ENCODE results near the gene G6PD.
A peak's percentile ranks its signal among the peaks of the same experiment; 100 is the strongest.
"Not testable (repeated sequence)": the region's sequence is repeated elsewhere in the genome, so short reads cannot be mapped to it uniquely, and the experiment has no call there.

G6PD gene

DNA sequence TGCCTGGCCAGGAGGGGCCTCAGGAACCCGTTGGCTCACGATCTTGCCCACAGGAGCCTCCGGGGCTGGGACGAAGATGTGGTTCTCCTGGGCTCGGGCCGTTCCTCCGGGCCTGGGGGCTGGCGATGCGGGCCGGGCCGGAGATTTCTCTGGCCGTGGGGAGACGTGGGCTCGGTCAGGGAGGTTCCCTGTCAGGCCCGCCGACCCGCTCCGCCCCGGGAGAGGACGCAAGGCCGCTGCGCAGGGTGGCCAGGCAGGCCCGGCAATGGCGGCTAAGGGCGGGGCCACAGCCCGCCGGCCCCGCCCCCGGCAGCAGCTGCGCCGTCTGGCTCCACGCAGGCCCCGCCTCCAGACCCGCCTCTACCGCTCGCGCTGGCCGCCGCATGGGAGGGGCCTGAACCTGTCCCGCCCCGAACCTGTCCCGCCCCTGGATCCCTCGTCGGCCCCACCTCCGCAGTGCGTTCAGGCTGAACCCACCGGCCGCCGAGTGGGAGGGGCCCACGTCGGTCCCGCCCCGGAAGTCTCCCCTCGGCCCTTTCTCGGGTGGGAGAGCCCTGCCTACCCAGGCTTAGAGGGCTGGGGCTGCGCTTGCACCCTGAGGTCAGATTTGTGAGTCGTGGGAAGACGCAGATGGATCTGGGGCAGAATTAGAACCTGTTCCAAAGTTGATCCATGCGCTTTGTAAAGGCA lies 30.5 kb downstream of the G6PD start, which contains the start of gene FAM3A:
FAM3A (minus strand) TSS at position 267 of the 690 bp plus-strand sequence. CDS start 460 bp downstream, outside the sequence.
- peak; percentile 95 for FAIRE-seq
- peak; percentile 70 for DNase-seq (ENCODE audit: insufficient read length, low spot score)

DNA sequence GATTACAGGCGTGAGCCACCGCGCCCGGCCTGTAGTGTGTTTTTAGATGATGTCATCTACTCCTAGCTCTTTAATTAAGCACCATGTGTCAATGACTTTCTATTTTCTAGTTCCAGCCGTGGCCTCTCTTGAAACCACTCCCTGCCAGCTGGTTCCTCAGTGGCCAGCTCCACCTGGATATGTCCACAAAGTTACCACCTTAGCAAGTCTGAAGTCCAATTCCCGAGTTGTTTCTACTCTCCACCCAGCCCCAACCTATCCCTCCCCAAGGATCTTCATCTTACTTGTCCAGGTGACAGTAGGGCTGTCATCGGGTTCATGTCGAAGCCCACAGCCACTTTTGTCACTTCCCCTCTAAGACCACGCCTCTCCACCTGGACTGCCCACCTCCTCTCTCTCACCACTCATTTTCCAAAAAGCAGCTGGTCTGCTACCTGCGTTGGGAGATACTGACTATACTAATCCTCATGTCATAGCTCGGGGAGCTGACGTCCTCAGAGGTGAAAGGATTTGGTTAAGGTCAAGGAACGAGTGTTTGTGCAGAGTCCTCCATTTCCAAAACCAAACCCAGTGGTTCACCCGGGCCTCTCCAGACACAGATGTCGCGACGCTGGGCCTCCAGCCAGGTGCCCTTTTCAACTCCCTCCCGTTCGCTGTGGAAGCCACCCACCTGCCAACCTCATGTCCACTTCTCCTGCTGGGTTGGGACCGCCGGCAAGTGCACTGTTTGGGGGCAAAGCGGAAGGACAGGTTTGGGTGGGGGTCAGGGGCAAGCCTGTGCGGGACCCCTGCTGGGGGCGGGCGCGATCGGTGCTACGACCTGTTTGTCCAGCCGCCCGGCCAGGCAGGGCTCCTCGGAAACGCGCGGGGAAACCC lies 31.3 kb downstream of the G6PD start:
- DNase-seq (ENCODE audit: insufficient read length, low spot score) (no peak), FAIRE-seq (peak; percentile 90)

DNA sequence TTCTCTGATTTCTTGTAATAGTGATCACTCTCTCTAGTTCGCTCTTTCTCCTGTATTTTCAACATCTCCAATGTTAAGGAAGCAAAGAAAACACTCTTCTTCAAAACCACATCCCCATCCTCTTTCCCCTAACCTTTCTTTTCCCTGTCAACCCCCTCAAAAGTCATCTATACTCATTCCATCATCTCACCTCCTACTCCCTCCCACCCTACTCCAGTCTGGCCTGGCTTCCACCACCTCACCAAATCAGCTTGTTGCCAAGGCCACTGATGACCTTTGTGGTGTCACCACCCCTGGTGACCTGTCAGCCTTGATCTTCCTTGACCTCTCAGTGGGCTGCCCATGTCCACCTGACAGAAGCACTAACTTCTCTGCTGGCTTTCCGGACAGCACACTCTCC lies 32.9 kb downstream of the G6PD start:
- DNase-seq (ENCODE audit: insufficient read length, low spot score) (no peak), FAIRE-seq (peak; percentile 55)

DNA sequence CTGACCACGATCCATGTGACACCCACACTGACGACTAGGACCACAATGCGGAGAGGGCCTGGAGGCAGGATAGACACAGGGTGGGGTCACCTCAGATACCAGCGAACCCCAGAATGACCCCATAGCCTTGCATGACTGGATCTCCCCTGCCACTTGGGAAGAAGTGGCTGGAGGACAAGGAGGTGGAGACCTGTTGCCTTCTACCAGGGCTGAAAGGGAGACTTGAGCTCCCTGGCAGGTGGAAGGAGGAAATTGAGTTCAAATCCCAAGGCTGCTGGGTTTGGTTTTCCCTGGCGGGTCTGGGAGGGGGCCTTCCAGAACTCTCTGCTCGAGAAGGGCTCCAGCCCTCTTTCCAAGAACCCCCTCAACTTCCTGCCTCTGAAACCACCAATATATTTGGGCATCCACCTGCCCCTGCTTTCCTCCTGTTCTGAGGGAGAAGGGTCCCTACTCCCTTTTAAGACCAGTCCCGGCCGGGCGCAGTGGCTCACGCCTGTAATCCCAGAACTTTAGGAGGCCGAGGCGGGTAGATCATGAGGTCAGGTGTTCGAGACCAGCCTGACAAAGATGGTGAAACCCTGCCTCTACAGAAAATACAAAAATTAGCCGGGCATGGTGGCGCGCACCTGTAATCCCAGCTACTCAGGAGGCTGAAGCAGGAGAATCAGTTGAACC lies 33.6 kb downstream of the G6PD start:
- DNase-seq (ENCODE audit: insufficient read length, low spot score) (no peak), FAIRE-seq (no peak)

DNA sequence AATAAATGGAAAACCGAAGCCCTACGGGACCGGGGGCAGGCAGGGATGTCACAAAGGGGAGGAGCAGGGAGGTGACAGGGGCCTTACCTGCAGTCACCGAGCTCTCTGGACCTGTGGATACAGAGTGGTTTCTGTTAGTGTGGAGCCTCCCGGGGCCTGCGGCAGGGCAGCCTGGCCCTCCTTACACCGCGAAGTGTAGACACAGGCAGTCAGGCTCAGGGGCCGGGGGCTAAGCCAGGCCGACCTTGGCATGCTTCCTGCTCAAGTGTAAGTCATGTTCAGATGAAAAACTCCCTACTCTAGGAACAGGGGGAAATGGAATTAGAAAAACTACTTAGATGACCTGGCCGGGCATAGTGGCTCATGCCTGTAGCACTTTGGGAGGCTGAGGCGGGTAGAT lies 34.9 kb downstream of the G6PD start:
- DNase-seq (ENCODE audit: insufficient read length, low spot score) (no peak), FAIRE-seq (no peak)

DNA sequence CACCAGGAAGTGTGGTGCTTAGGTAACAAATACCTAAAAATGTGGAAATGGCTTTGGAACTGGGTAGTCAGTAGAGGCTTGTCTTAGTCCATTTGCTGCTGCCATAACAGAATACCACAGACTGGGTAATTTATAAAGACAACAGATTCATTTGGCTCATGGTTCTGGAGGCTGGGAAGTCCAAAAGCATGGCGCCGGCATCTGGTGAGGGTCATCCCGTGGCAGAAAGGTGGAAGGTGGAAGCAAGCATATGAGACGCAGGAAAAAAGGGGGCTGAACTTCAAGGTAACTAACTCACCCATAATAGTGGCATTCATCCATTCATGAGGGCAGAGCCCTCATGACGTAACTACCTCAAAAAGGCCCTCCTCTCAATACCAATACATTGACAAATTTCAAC lies 37.2 kb downstream of the G6PD start:
- DNase-seq (ENCODE audit: insufficient read length, low spot score) (no peak), FAIRE-seq (peak; percentile 48)

DNA sequence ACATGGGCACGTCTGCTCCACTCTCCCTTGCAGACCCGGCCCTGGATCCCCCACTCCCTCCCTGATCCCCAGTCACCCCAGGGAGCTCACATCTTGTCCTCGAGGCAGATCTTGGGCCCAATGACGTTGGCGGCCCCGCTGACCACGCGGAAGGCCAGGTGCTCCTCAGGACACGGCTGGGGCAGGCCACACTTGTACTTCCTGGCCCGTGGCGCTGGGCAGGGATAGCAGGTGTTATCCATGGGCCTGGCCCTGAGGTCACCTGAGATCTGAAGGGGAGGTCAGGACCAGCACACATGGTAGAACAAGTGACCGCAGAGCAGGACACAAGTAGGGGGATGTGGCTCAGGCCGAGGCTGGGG lies 38.3 kb downstream of the G6PD start:
- FAIRE-seq = no peak

DNA sequence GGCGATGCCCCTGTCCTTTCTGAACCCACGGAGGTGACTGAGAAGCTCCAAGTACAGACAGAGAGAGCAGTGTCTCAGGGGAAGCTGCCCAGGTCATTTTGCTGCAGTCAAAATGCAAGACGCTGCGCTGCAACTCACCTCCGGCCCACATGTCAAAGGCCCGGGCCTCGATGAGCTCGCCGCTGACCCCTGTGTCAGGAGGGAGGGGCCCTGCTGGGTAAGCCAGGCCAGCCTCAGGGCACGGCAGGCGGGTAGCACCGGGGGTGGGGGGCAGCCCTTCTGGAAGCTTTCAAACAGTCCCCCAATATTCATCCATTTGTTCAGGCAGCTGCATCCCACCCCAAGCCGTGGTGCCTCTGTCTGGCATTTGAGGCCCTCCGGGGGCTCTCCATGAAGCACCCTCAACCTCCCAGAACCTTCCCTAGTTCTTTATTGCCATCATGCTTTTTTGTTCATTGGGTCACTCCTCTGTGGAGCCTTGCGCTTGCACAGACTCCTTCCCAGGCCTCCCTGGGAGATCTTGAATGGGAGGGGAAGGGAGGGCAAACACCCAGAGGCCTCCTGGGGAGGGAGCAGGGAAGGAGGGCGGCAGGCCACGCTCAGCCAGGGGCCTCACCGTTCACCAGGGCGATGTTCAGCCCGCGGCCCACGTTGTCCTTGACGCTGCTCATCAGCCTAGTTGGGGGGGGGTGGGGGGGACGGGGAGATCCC lies 38.8 kb downstream of the G6PD start:
- FAIRE-seq (no peak), DNase-seq (ENCODE audit: insufficient read length, low spot score) (no peak)

More for the DNA sequence above, 38.3 kb downstream of the G6PD start:
- DNase-seq (ENCODE audit: insufficient read length, low spot score) = no peak

DNA sequence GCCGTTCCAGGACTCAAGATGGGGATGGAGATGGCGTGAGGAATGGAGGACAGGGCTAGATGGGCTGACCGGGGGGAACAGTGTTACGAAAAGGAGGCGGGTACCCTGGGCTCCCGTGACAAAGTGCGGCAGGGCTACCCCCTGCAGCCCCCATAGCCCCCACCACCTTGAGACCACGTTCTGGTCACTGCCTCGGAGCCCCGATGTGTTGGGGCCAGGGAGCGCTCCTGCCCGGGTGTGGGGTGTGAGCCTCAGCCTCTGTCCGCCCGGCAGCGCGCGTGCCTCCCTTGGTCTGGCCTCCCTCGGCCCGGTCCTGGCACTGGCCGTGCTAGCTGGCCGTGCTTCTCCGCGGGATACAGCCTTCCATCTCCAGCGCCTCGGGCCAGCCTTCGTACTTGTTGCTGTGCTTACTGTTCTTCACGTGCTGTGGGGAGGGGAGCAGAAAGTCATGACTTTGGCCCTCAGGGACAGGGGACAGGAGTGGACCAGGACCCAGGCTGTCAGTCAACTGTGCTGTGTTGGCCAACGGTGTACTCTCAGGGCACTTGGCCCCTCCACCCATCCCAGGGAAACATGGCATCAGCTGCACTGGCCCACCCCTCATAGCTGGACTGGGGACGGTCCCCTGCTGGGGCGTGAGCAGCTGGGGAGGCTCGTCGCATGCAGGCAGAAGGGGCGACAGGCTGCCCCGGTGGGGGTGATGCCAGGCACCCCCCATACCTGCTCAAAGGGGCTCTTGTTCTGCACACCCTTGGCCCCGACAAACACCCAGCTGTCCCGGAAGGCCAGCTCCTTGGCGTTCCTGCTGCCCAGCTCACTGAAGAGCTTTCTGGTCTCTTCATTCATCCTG lies 39.9 kb downstream of the G6PD start:
- FAIRE-seq = no peak

DNA sequence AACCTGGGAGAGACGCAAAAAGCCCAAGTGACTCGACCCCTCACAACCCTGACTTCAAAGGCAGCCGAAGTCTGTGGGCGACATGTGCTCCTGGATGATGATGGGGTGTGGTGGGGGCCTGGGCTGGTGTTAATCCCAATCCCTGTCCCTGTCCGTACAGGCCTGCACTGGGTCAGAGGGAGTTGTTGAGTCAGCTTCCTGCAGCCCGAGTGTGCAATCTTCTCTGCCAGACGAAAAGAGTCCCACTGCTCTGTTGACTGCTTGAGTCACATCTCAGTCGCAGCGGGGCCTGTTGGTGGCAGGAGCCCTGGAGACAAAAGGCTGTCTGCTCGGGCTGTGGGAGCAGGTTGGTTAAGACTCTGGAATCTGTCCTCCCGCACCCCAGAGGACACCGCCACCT lies 40.9 kb downstream of the G6PD start:
- DNase-seq (ENCODE audit: insufficient read length, low spot score) (no peak), FAIRE-seq (no peak)

More for the DNA sequence above, 39.9 kb downstream of the G6PD start:
- no peak for DNase-seq (ENCODE audit: insufficient read length, low spot score)

DNA sequence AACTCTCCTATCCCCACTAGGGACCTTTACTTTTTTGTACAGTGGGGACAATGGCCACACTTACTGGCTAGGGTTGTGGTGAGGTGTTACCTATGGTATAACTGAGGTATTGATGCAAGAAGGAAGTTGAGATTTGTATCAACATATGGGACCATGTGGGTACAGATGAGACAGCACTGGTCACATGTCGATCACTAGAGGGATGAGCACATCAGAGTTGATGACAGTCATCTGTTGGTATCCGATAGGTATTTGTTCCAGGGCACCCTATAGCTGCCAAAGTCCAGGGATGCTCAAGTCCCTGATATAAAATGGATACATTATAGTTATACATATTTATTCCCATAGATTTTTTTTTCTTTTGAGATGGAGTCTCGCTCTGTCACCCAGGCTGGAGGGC lies 43.7 kb downstream of the G6PD start:
- FAIRE-seq (no peak), DNase-seq (ENCODE audit: insufficient read length, low spot score) (no peak)

DNA sequence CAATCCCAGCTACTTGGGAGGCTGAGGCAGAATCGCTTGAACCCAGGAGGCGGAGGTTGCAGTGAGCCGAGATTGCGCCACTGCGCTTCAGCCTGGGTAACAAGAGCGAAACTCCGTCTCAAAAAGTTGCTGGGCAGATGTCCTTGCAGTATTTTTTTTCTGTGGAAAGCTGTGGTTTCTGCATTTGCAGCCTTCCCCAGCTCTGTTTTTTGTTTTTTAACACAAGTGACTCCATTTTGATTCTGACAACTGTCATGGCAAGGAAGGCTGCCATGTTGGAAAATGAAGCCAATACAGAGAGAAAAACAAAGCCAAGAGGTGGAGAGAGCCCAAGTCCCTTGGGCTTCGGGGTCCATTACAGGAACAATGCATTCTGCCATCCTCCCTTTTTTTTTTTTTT lies 44.5 kb downstream of the G6PD start:
- FAIRE-seq (no peak), DNase-seq (ENCODE audit: insufficient read length, low spot score) (no peak)

DNA sequence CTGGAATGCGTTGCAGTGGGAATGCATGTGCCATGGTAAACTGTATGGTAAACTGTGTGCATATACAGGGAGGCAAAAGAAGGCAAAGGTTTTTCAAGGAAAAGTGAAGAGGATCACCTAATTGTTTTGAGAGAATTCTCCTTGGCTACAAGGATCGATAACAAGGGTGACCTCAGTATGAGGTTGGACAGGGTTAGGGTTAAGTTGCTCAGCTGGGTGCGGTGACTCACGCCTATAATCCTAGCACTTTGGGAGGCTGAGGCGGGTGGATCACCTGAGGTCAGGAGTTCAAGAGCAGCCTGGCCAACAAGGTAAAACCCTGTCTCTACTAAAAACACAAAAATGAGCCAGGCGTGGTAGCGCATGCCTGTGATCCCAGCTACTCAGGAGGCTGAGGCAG lies 45.2 kb downstream of the G6PD start:
- FAIRE-seq; DNase-seq (ENCODE audit: insufficient read length, low spot score): not testable (repeated sequence)

DNA sequence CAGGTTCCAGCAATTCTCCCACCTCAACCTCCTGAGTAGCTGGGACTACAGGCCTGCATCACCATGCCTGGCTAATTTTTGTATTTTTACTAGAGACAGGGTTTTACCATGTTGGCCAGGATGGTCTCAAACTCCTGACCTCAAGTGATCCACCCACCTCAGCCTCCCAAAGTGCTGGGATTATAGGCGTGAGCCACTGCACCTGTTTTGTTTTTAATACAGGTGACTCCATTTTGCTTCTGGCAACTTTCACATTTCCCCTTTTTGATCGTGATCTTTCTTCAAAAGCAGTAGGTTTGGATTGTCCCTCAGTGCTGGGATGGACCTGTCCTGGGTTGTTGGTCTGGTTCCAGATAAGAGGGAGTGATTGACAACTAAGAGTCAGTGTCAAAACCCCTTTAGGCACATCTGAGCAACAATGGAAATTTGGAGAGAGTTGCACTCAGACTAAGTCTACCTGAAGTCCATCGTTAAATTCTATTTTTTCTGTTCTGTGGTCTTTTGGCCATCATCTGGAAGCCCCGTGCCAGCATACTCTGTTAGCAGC lies 50.0 kb downstream of the G6PD start:
- DNase-seq (ENCODE audit: insufficient read length, low spot score); FAIRE-seq: not testable (repeated sequence)

DNA sequence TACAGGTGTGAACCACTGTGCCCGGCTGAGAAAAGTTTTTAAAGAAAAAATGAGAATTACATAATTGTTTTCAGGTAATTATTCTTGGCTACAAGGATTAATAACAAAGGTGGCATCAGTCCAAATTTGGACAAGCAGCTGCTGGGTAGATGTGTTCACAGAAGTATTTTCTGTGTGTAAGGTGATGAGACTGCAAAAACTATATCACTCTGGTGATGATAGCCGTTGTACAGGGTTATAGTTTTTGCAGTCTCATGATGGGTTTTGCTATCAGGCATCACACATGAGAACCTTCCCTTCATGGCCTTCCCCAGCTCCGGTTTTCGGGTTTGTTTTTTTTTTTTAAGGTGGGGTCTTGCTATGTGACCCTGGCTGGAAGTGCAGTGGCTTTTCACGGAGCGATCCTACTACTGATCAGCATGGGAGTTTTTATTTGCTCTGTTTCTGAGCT lies 51.1 kb downstream of the G6PD start:
- no peak for FAIRE-seq
- no peak for DNase-seq (ENCODE audit: insufficient read length, low spot score)

DNA sequence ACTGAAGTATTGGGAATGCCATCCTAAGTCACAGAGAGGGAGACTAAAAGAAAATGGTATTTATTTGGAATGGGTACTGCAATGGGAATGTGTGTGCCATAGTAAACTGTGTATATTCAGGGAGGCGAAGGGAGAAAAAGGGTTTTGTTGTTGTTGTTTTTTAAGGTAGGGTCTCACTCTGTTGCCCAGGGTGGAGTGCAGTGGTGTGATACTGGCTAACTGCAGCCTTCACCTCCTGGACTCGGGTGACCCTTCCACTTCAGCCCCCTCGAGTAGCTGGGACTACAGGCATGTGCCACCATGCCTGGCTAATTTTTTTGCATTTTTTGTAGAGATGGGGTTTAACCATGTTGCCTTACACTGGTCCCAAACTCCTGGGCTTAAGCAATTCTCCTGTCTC lies 51.9 kb downstream of the G6PD start:
- FAIRE-seq = no peak
- no peak for DNase-seq (ENCODE audit: insufficient read length, low spot score)

DNA sequence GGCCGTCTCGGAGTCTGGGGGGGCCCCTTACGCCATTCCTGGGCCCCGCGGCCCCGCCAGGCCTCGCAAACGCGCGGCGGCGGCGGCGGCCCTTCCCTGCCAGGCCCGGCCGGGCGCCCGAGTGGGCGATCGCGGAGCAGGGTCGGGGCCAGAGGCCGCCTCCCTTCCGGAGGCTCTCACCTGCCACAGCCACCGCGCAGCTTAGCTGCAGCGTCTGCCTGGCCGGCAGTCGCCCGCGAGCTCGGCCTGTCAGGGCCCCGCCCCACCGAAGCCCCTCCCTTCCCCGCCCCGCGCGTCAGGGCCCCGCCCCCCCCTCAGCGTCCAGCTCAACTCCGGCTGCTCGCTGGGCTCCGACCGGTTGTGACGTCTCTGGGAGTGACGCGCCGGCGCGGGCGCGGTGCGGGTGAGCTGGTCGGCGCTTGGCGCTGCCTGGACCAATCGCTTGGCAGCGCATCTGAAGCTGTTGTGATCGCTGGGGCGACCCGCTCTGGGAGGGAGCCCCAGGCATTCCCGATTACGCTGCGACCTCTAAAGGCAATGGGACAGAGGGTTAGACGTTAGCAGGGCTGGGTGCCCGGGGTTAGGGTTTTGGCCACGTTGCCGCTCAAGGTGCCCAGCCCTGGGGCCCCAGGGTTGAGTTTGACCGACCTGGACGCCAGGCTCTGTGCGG lies 56.1 kb downstream of the G6PD start, which contains the start of gene SLC10A3:
SLC10A3 (minus strand) TSS at position 216 of the 670 bp plus-strand sequence. CDS start 1,689 bp downstream, outside the sequence.
- peak; percentile 85 for DNase-seq (ENCODE audit: insufficient read length, low spot score)
- FAIRE-seq = no peak

DNA sequence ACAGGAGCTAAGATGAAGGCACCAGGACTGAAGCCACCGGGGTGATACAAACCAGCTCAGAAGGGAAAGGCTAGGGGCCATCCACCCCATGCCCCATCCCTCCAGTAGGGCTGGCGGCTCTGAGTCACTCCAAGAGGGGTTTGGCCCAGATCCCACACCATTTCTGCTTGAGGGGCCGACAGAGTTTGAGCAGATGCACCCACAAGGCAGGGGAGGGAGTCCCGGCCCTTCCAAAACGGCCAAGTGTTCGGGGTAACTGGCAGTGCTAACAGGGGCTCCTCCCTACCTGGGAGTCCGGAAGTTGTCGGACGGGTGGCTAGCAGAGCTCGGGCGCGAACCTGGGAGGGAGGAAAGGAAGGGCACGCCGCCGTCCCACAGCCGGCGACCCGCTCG lies 56.6 kb downstream of the G6PD start:
- DNase-seq (ENCODE audit: insufficient read length, low spot score) (no peak), FAIRE-seq (peak; percentile 84)

DNA sequence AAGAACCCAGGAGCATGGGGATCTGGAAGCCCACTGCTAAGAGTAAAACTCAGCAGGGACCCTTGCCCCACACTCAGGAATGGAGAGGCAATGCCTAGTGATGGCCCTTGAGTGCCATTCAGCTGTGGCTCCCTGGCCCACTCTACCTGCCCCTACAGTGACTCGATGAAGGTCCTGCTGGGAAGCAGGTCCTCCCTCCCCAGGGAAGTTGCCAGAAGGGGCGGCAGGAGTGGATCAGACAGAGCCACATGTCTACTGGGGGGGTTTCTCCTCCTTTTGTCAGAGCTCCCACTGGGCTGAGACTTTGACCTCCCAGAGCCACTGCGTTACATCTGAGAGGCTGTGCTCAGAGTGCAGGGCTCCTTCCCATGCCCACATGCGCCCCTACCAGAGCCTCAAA lies 57.5 kb downstream of the G6PD start:
- DNase-seq (ENCODE audit: insufficient read length, low spot score) = no peak
- peak; percentile 4 for FAIRE-seq

All from GM19239 (cell line).